Measurements from ENCODE around the gene MARK4. TPM values are rescaled to one million over a fixed set of nuclear protein-coding genes. Genes with fewer than 3 reads are reported as not detected.

The MARK4 gene
- total and polyA plus RNA-seq, 4 donors, result 6.0 to 40.4 (median 28.0) TPM

DNA sequence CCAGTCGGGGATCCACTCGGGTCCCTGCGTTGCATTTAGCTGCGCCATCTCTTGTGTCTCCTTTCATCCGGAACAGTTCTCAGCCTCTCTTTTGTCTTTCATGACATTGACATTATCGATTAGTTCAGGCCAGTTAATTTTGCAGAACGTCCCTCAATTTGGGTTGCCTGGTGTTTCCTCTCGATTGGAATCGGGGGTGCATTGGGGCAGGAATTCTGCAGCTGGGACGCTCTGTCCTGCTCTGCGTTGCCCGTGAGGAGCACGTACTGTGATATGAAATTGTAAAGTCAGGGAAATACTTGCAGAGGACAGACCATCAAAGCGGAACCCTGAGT is 22.4 kb downstream of the MARK4 start:
- WGBS, 2 donors, result 91 to 93% methylated on average over 14 of the region's 14 CpGs
- Histone ChIP-seq H3K4me3 (ENCODE audit: low read length in 2 of 2) (no peak overlapping the region), H3K4me1 (ENCODE audit: control insufficient read depth in 1 of 2, insufficient read depth in 2 of 2, low read length in 2 of 2) (no peaks in the 10 kb centered on the region), H3K9me3 (ENCODE audit: control insufficient read depth, low read length) (no peaks in the 10 kb centered on the region), H3K27ac (ENCODE audit: low read depth in 1 of 2, low read length in 2 of 2) (no peak overlapping the region), H3K36me3 (ENCODE audit: control insufficient read depth in 1 of 2, insufficient read depth in 2 of 2, low read length in 1 of 2) (peaks cover 0 to 1% of the 10 kb centered on the region in 2 donors), H3K27me3 (ENCODE audit: control insufficient read depth in 1 of 2, insufficient read depth in 2 of 2, low read length in 1 of 2) (no peaks in the 10 kb centered on the region)
- intact Hi-C loops (cut with DNase I), result no loop called here
- ATAC-seq (ENCODE audit: low FRiP score), result no peak
- DNase-seq, result no peak

DNA sequence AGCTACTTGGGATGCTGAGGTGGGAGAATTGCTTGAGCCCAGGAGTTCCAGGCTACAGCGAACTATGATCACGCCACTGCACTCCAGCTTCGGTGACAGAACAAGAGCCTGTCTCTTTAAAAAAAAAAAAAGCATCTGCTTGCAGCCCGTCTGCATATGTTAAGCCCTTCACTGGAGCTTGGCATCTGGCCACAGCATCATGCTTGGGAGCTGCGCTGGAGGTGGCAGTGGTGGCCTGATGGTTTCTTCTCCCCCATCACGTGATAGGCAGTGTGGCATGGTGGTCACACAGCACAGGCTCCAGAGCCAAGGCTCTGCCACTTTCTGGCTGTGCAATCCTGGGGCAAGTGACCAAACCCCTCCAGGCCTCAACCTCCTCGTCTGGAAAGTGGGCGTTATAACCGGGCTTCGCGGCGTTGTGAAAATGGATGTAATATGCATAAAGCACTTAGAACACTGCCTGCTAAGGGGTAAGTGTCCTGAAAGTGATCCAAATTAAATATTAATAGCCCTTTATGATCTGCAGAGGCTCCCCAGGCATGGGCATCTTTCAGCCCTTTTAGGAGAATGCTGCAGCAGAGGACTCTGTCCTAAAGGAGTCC is 24.4 kb downstream of the MARK4 start:
- no peaks in the 10 kb centered on the region for H3K27me3 ChIP-seq (ENCODE audit: control insufficient read depth in 1 of 2, insufficient read depth in 2 of 2, low read length in 1 of 2)
- H3K9me3 ChIP-seq (ENCODE audit: control insufficient read depth, low read length), result no peaks in the 10 kb centered on the region
- ATAC-seq (ENCODE audit: low FRiP score), result no peak
- H3K4me3 ChIP-seq (ENCODE audit: low read length in 2 of 2), result no peak overlapping the region
- DNase-seq, result no peak
- WGBS, 2 donors, result 66 to 67% methylated on average over 12 of the region's 12 CpGs
- H3K36me3 ChIP-seq (ENCODE audit: control insufficient read depth in 1 of 2, insufficient read depth in 2 of 2, low read length in 1 of 2), result peaks cover 0 to 4% of the 10 kb centered on the region in 2 donors
- H3K27ac ChIP-seq (ENCODE audit: low read depth in 1 of 2, low read length in 2 of 2), result no peak overlapping the region
- no peaks in the 10 kb centered on the region for H3K4me1 ChIP-seq (ENCODE audit: control insufficient read depth in 1 of 2, insufficient read depth in 2 of 2, low read length in 2 of 2)
- intact Hi-C loops (cut with DNase I), result no loop called here

DNA sequence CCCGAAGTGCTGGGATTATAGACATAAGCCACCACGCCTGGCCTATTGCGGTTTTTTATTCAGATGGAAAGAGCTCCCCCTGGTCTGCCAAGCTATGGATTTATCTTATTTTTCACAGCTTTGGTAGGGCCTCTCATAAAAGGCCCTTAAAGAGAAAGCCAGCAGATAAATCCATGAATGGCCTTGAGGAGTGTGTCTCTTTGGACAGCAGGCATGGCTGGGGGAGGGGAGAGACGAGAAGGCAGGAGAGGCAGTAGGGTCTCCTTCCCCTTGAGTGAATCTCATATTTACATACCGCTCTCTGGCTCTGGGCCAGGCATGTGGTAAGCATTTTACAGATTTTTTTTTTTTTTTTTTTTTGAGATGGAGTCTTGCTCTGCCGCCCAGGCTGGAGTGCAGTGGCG is 25.2 kb downstream of the MARK4 start:
- ATAC-seq (ENCODE audit: low FRiP score) (no peak), DNase-seq (no peak)
- Histone ChIP-seq H3K27me3 (ENCODE audit: control insufficient read depth in 1 of 2, insufficient read depth in 2 of 2, low read length in 1 of 2) (no peaks in the 10 kb centered on the region), H3K4me1 (ENCODE audit: control insufficient read depth in 1 of 2, insufficient read depth in 2 of 2, low read length in 2 of 2) (no peaks in the 10 kb centered on the region), H3K4me3 (ENCODE audit: low read length in 2 of 2) (no peak overlapping the region), H3K36me3 (ENCODE audit: control insufficient read depth in 1 of 2, insufficient read depth in 2 of 2, low read length in 1 of 2) (peaks cover 0 to 7% of the 10 kb centered on the region in 2 donors), H3K9me3 (ENCODE audit: control insufficient read depth, low read length) (no peaks in the 10 kb centered on the region), H3K27ac (ENCODE audit: low read depth in 1 of 2, low read length in 2 of 2) (no peak overlapping the region)
- whole genome bisulfite sequencing, 2 donors, result 72 to 79% methylated on average over 7 of the region's 7 CpGs
- intact Hi-C loops (cut with DNase I), result no loop called here

DNA sequence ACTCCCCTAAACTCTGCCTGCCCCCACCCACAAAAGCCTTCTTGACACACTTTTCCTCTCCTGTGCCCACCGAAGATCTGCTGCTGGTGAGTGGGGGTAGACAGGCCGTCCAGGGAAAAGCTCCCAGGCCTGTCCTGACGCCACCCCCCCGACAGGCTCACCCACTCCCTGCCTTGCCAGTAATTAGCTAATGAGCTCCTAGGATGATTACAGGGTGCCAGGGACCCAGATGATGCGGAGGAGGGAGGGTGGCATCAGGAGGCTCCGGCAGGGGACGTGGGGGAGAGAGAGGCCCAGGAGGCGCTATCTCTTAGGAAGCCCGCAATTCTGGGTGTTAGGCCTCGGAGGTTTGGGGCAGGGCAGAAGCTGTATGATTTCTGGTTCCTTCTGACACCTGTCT is 27.0 kb downstream of the MARK4 start:
- DNase-seq (no peak), ATAC-seq (ENCODE audit: low FRiP score) (no peak)
- 93% methylated on average over 10 of the region's 10 CpGs for WGBS, 2 donors
- Histone ChIP-seq H3K4me1 (ENCODE audit: control insufficient read depth in 1 of 2, insufficient read depth in 2 of 2, low read length in 2 of 2) (no peaks in the 10 kb centered on the region), H3K27me3 (ENCODE audit: control insufficient read depth in 1 of 2, insufficient read depth in 2 of 2, low read length in 1 of 2) (no peaks in the 10 kb centered on the region), H3K9me3 (ENCODE audit: control insufficient read depth, low read length) (no peaks in the 10 kb centered on the region), H3K36me3 (ENCODE audit: control insufficient read depth in 1 of 2, insufficient read depth in 2 of 2, low read length in 1 of 2) (peaks cover 0 to 7% of the 10 kb centered on the region in 2 donors), H3K4me3 (ENCODE audit: low read length in 2 of 2) (no peak overlapping the region), H3K27ac (ENCODE audit: low read depth in 1 of 2, low read length in 2 of 2) (no peak overlapping the region)
- intact Hi-C loops (cut with DNase I), result no loop called here

DNA sequence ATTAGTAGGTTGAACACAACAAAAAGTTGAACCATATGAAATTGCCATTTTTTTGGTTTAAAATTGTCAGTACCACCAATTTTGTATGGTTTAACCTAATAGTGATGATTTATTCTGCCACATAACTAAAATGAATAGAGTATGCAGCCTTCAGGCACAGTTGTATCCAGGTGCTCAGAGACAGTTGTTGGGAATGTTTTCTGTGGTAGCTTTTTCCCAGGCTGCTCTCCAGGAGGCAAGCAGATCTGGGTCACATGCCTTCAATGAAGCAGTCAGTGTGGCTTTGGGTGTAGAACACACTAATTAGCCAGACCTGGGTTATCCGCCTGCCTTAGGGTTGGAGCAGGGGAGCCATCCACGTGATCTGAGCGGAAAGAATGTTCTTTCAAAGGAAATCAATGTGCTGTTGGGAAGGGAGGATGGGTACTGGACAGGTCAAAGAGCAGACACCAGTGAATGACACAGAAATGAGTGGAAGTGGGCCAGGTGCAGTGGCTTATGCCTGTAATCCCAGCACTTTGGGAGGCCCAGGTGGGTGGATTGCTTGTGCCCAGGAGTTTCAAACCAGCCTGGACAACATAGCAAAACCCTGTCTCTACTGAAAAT is 28.6 kb downstream of the MARK4 start:
- H3K27ac ChIP-seq (ENCODE audit: low read depth in 1 of 2, low read length in 2 of 2), result no peak overlapping the region
- no peaks in the 10 kb centered on the region for H3K27me3 ChIP-seq (ENCODE audit: control insufficient read depth in 1 of 2, insufficient read depth in 2 of 2, low read length in 1 of 2)
- peaks cover 0 to 6% of the 10 kb centered on the region in 2 donors for H3K36me3 ChIP-seq (ENCODE audit: control insufficient read depth in 1 of 2, insufficient read depth in 2 of 2, low read length in 1 of 2)
- ATAC-seq (ENCODE audit: low FRiP score), result no peak
- H3K4me3 ChIP-seq (ENCODE audit: low read length in 2 of 2), result no peak overlapping the region
- 88 to 93% methylated on average over 3 of the region's 3 CpGs for WGBS, 2 donors
- no peak for DNase-seq
- intact Hi-C loops (cut with DNase I), result no loop called here
- H3K4me1 ChIP-seq (ENCODE audit: control insufficient read depth in 1 of 2, insufficient read depth in 2 of 2, low read length in 2 of 2), result no peaks in the 10 kb centered on the region
- no peaks in the 10 kb centered on the region for H3K9me3 ChIP-seq (ENCODE audit: control insufficient read depth, low read length)

DNA sequence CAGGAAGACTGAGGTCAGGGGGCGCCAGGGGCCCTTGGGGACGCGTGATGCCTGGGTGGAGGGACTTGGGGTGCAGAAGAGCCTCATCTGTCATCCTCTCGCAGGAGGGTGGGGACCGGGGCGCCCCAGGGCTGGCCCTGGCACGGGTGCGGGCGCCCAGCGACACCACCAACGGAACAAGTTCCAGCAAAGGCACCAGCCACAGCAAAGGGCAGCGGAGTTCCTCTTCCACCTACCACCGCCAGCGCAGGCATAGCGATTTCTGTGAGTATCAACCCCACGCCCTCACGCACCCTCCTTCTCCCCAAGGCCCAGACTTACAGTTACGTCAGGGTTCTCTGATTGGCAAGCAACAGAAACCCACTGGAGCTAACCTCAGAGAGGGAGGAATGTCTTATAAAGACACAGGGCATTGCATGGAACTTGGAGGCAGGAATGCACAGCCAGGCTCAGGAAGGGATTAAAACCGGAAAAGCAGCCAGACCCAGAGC is 29.4 kb downstream of the MARK4 start:
- no peak overlapping the region for H3K27ac ChIP-seq (ENCODE audit: low read depth in 1 of 2, low read length in 2 of 2)
- peaks cover 0 to 6% of the 10 kb centered on the region in 2 donors for H3K36me3 ChIP-seq (ENCODE audit: control insufficient read depth in 1 of 2, insufficient read depth in 2 of 2, low read length in 1 of 2)
- no peak overlapping the region for H3K4me3 ChIP-seq (ENCODE audit: low read length in 2 of 2)
- DNase-seq (no peak), ATAC-seq (ENCODE audit: low FRiP score) (no peak)
- H3K4me1 ChIP-seq (ENCODE audit: control insufficient read depth in 1 of 2, insufficient read depth in 2 of 2, low read length in 2 of 2), result no peaks in the 10 kb centered on the region
- 94 to 96% methylated on average over 19 of the region's 19 CpGs for WGBS, 2 donors
- intact Hi-C loops (cut with DNase I), result no loop called here
- no peaks in the 10 kb centered on the region for H3K27me3 ChIP-seq (ENCODE audit: control insufficient read depth in 1 of 2, insufficient read depth in 2 of 2, low read length in 1 of 2)
- no peaks in the 10 kb centered on the region for H3K9me3 ChIP-seq (ENCODE audit: control insufficient read depth, low read length)

DNA sequence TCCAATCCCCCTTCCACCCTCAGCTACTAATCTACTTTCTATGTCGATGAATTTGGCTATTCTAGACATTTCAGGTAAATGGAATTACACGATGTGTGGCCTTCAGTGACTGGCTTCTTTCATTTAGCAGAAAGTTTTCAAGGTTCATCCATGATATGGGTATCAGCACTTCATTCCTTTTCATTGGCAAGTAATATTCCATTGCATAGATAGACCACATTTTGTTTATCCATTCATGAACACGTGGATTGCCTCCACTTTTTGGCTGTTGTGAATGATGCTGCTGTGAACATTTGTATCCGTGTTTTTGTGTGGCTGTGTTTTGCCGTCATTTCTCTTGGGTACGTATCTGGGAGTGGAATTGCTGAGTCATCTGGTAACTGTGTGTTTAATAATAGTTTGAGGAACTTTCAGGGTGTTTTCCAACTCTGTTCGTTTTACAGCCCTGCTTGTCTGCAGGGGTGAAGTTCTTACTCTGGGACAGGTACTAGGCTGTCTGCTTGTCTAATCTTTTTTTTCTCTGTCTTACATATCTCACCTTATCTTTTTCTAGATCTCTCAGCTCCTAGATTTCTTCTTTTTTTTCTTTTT is 32.5 kb downstream of the MARK4 start:
- intact Hi-C loops (cut with DNase I), result no loop called here
- Histone ChIP-seq H3K27me3 (ENCODE audit: control insufficient read depth in 1 of 2, insufficient read depth in 2 of 2, low read length in 1 of 2) (no peaks in the 10 kb centered on the region), H3K4me1 (ENCODE audit: control insufficient read depth in 1 of 2, insufficient read depth in 2 of 2, low read length in 2 of 2) (no peaks in the 10 kb centered on the region), H3K27ac (ENCODE audit: low read depth in 1 of 2, low read length in 2 of 2) (no peak overlapping the region), H3K36me3 (ENCODE audit: control insufficient read depth in 1 of 2, insufficient read depth in 2 of 2, low read length in 1 of 2) (peaks cover 0 to 7% of the 10 kb centered on the region in 2 donors), H3K9me3 (ENCODE audit: control insufficient read depth, low read length) (no peaks in the 10 kb centered on the region), H3K4me3 (ENCODE audit: low read length in 2 of 2) (no peak overlapping the region)
- 82 to 89% methylated on average over 7 of the region's 7 CpGs for WGBS, 2 donors
- no peak for ATAC-seq (ENCODE audit: low FRiP score)
- DNase-seq, result no peak

DNA sequence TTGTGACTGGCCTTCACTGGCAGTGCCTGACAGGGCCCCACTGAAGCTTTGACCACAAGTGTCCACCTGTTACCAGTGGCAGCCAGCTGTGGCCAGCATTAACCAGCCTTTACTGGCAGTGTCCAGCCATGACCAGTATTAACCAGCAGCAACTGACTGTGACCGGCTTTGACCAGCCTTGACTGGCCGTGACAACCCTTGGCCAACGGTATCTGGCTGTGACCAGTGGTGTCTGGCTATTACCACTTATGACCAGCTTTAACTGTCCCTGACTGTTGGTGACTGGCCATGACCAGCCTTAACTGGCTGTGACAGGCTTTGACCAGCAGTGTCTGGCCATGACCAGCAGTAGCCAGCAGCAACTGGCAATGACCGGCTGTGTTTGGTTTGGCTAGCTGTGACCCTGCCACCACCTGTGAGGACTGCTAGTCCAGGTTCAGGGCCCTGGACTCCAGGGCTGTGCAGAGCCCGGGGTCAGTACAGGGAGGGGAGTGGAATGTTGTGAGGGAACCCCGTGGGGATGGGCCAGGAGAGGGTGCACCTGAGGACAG is 39.4 kb downstream of the MARK4 start:
- H3K36me3 ChIP-seq (ENCODE audit: control insufficient read depth in 1 of 2, insufficient read depth in 2 of 2, low read length in 1 of 2), result peaks cover 0 to 6% of the 10 kb centered on the region in 2 donors
- ATAC-seq (ENCODE audit: low FRiP score), result no peak
- no peaks in the 10 kb centered on the region for H3K9me3 ChIP-seq (ENCODE audit: control insufficient read depth, low read length)
- H3K4me3 ChIP-seq (ENCODE audit: low read length in 2 of 2), result no peak overlapping the region
- intact Hi-C loops (cut with DNase I), result no loop called here
- no peak for DNase-seq
- no peaks in the 10 kb centered on the region for H3K27me3 ChIP-seq (ENCODE audit: control insufficient read depth in 1 of 2, insufficient read depth in 2 of 2, low read length in 1 of 2)
- H3K27ac ChIP-seq (ENCODE audit: low read depth in 1 of 2, low read length in 2 of 2), result no peak overlapping the region
- WGBS, 2 donors, result 90 to 93% methylated on average over 6 of the region's 6 CpGs
- no peaks in the 10 kb centered on the region for H3K4me1 ChIP-seq (ENCODE audit: control insufficient read depth in 1 of 2, insufficient read depth in 2 of 2, low read length in 2 of 2)

DNA sequence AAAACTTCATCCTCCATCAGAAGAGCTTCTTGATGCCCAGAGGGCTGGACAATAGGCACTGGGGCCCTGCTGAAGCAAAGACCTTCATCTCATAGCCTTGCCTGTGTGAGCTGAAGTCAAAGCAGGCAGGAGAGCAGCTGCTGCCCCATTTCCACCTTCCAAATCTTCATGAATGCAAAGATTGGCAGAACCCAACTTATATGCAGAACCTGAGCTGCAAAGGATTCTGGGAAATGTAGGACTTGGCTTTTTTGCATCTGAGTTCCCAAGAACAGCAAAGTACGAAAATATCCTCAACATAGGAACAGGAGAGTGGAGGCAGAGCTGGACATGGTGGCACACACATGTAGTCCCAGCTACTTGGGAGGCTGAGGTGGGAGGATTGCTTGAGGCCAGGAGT is 40.8 kb downstream of the MARK4 start:
- Histone ChIP-seq H3K27ac (ENCODE audit: low read depth in 1 of 2, low read length in 2 of 2) (no peak overlapping the region), H3K4me1 (ENCODE audit: control insufficient read depth in 1 of 2, insufficient read depth in 2 of 2, low read length in 2 of 2) (no peaks in the 10 kb centered on the region), H3K9me3 (ENCODE audit: control insufficient read depth, low read length) (no peaks in the 10 kb centered on the region), H3K36me3 (ENCODE audit: control insufficient read depth in 1 of 2, insufficient read depth in 2 of 2, low read length in 1 of 2) (peaks cover 0 to 8% of the 10 kb centered on the region in 2 donors), H3K27me3 (ENCODE audit: control insufficient read depth in 1 of 2, insufficient read depth in 2 of 2, low read length in 1 of 2) (no peaks in the 10 kb centered on the region), H3K4me3 (ENCODE audit: low read length in 2 of 2) (no peak overlapping the region)
- DNase-seq (no peak), ATAC-seq (ENCODE audit: low FRiP score) (no peak)
- WGBS, 2 donors, result 95 to 100% methylated on average over 1 of the region's 1 CpG
- intact Hi-C loops (cut with DNase I), result no loop called here

Data from aorta (tissue), 5 donors.